HG03139 (cell line): ENCODE data around the gene DGKG.

Experiments used
- ATAC-seq: cut with Tn5 transposase; IDR thresholded peaks from one replicate; pipeline ENCODE4 v1.9.1; 2021; ENCODE audit not compliant: unreplicated experiment

DGKG gene

GRCh38 chr3:186118692-186119091 is 243.3 kb downstream of the DGKG start:
- ATAC-seq = no peak

- ATAC-seq = no peak
These were observed 244.4 kb downstream of the DGKG start for GRCh38 chr3:186117521-186118134.

DNA sequence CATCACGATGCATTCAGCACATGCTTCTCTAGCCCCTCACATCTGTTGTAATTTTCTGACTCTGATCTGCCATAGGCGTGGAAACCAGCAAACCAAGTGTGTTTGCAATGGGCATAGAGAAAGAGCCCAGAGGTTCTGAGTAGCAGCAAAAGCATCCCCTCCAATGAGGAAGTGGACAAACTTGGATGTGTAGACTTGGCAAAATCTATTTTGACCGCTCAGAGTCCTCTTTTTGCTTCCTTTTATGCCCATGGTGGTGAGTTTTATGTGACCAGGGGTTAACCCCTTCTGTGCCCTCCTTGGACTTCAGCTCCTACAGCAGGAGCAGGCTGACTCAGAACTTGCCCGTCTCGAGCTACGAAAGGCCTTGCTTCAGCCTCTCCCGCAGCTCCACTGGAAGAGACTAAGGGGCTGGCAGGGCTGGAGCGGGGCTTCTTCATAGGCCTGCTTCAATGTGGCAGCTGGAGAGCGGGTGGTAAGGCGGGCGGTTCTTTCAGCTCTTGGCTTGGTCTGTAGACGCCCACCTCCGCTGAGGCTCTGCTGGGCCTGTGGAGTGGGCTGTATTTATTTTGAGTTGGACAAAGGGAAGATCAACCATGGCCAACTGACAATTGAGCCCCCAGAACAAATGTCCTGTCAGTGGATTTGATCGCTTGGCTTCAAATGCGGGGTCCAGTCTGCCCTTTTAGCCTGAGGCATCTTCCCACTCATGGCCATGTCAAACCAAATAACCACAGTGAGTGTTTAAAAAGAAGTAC is 246.6 kb downstream of the DGKG start:
- no peak for ATAC-seq

DNA sequence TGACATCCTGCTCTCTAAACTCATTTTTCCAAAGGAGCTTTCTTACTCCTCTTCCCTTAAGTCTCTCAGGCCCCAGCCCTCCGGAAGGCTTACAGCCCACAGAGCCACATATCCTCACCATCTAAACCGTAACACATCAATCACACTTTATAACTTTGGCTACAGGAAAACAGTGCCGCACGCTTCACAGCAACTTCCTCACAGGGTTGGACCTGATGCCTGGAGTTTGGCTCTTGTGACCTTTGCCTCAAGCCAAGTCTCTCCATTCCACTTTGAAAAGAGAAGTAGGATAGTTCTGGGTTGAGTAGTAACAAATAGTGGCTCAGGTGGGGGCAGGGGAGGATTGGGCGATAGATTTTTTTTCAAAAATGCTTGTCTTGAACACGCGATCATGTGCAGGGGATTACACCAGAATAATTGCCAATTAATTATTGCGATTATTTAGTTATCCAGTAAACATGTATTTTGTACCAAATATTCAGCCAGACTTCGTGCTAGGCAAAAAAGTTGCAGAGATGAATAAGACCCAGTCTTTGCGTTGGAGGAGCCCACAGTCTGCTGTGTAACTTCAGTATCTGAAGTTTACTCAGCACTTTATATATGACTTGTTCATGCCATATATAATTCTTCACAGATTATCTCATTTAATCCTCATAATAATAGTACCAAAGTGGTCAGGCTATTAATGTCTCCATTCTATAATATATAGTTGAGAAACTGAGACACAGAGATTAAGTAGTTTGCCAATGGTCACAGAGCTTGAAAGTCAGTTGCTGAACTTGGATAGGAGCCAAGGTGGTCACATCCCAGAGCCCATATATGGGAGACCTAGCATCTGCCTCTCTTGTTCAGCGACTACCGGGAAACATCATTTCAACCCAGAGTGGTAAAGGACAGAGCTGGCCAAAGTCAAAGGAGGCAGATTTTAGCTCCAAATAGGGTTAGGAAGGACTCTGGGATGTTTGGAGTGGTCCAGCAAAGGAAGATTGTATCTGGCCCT is 250.8 kb downstream of the DGKG start:
- no peak for ATAC-seq

GRCh38 chr3:186109897-186110803 is 251.9 kb downstream of the DGKG start:
- no peak for ATAC-seq

- peak; percentile 93 for ATAC-seq
These were observed 252.8 kb downstream of the DGKG start, which contains the start of gene ETV5 for GRCh38 chr3:186108941-186109865. Gene ETV5 (minus strand): TSS chr3:186109089. CDS start chr3:186105868, 3,221 bp downstream.

- ATAC-seq = no peak
These were observed 253.7 kb downstream of the DGKG start for GRCh38 chr3:186108106-186108940.

DNA sequence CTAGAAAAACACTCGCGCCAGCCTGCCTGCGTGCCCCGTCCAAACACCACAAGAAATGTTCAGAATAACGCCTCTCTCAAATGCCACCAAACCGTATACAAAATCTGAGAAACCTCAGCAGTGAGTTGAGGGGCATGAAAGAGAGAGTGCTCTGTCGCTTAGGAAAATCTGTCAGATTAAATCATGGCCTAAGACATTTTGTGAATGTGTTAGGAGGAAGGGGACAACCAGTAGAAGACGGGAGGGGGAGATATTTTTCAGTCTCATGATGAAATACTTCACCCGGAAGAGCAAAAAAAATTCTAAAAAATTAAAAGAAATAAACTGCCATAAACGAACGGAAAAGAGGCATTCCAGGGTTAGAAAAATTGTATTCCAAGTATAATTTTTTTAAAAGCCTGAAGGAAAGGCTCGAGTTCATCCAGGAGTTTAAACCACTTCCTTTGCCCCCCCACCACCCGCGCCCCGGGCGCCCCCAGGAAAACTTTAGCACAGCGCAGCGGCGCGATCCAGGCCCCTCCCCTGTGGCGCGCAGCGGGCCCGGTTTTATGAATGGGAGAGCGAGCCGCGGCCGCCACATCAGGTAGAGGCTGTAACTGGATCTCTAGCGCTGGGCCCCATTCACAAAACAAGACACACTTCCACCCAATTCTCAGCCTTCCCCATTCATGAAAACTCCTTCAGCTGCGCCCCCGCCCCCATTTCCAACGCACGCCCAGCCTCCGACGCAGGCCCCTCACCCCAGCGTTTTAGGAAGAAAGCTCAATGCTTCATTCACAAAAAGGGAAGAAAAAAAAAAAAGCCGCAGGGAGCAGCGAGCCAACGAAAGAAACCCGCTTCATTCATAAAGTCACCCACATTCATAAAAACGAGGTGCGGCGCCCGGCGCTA is 254.6 kb downstream of the DGKG start:
- no peak for ATAC-seq

GRCh38 chr3:186105543-186105942 is 256.5 kb downstream of the DGKG start:
- no peak for ATAC-seq

DNA sequence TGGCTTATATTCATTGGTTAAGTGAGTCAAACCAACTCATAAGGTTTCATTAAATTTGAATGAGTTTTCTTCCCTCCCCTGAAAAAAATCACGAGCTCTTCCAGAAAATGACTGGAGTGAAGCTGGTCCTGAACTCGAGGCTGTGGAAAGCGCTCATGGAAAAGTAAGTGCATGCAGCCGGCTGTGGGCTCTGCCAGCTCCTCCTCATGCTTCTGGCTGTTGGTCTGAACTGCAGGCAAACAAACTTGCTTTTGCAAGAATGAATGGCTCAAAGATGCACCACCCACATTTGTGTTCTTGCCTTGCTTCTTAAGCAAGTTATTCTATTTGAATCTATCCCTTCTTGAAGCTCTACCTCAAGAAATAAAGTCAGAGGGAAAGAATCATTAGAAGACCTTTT is 259.3 kb downstream of the DGKG start:
- ATAC-seq = no peak

DNA sequence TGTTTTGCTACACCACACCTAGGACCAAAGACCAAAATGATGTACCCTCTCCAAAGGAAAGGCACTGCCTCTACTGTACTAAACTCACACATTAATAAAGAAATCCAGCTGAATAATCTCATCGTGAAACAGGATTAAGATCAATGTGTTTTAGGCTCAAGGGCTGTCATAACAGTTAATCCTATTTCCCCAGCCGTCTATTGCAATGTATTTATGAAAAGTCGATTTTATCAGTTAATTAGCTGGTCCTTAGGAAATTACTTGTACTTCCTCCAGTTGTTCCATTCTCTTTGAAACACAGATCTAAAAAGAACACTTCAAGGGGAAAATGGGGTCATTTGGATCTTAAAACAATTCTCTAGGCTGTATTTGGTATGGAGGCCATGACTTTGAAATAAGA is 261.6 kb downstream of the DGKG start:
- ATAC-seq = no peak

- ATAC-seq = no peak
These were observed 262.9 kb downstream of the DGKG start for GRCh38 chr3:186099178-186099577.

GRCh38 chr3:186098740-186099139 is 263.3 kb downstream of the DGKG start:
- no peak for ATAC-seq

DNA sequence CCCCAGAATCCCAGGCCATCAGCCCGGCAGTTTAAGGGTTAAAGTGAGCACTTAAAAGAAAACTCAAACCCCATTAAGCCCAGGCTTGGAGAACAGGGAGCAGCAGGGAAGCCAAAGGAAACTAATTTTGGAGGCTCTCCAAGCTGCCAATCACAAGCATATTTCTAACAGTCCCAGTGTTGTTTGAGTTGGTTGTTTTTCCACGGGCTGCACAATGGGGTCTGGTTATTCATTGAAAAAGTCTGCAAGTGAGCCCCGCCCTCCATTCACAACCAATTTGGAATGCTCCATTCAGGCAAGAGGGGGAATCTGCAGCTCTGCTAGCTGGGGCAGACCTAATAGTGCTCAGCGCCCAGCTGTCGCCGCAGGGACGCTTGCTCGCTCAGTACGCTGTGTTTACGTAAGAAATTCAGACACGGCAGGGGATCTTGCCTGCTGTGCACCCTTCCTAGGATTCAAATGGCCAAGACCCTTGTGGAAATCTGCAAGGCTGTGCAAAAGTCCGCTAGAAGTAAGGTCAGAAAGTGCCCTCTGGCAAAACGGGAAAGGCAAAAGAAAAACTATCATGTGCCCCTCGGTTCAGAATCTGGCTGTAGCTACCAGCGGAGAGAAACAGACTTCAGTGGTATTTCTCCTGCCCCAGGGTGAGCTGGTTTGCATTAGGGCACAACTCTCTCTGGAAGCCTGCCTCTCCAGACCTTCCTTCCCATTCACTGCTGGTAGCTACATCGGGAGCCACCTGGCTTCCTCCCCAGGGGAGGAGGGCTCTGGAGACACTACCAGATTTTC is 264.2 kb downstream of the DGKG start:
- no peak for ATAC-seq

DNA sequence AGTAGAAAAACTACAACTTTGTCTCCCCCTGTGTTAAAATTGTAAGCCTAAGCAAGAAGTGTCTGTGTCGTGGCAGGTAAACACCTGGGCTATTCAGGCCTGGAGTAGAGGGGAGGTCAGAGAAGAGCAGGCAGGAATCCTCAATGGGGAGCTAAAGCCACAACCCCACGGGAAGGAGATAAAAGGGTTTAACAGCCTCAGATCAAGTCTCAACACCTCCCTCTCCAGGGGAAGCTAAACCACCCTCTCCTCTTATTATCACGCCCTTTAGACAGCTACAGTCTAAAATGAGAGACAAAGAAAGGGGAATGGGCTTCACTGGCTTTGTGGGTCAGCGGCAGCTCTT is 264.7 kb downstream of the DGKG start:
- ATAC-seq = no peak
